Loucy (cell line): ENCODE results near the gene TUBB4B.
"Not testable (repeated sequence)": the region's sequence is repeated elsewhere in the genome, so short reads cannot be mapped to it uniquely, and the experiment has no call there.

Source experiments
- H2AFZ ChIP-seq: fragments of 200-600 bp; sonication (generic); 2 replicates; pipeline ENCODE4 v1.6.0; 2016; ENCODE audit warnings: antibody characterized with exemption, mild to moderate bottlenecking, low read length, moderate library complexity
- H3F3A ChIP-seq: fragments of 200-600 bp; 2 replicates; pipeline ENCODE4 v1.6.0; 2016; ENCODE audit warnings: antibody characterized with exemption, low read depth, mild to moderate bottlenecking
- H3K27me3 ChIP-seq: fragments of 200-600 bp; sonication (generic); 2 replicates; pipeline ENCODE4 v1.6.1; 2014; ENCODE audit warnings: low read length, mild to moderate bottlenecking; ENCODE audit not compliant: insufficient read depth, poor library complexity, severe bottlenecking
- H3K36me3 ChIP-seq: fragments of 200-600 bp; sonication (generic); 2 replicates; pipeline ENCODE4 v1.6.1; 2016; ENCODE audit warnings: low read length; ENCODE audit not compliant: insufficient read depth
- H3K4me1 ChIP-seq: fragments of 200-600 bp; sonication (generic); 2 replicates; pipeline ENCODE4 v1.5.1; 2014; ENCODE audit warnings: low read length, mild to moderate bottlenecking; ENCODE audit not compliant: insufficient read depth, poor library complexity, severe bottlenecking
- H3K4me2 ChIP-seq: fragments of 200-600 bp; sonication (generic); 2 replicates; pipeline ENCODE4 v1.6.0; 2014; ENCODE audit warnings: antibody characterized with exemption, low read length, low read depth, mild to moderate bottlenecking; ENCODE audit not compliant: poor library complexity, severe bottlenecking
- H3K4me3 ChIP-seq: fragments of 200-600 bp; sonication (generic); 2 replicates; pipeline ENCODE4 v1.5.1; 2014; ENCODE audit warnings: low read length, mild to moderate bottlenecking, mixed read lengths; ENCODE audit not compliant: poor library complexity, severe bottlenecking
- H3K79me2 ChIP-seq: fragments of 200-600 bp; sonication (generic); 2 replicates; pipeline ENCODE4 v1.6.1; 2014; ENCODE audit warnings: low read length; ENCODE audit not compliant: insufficient read depth
- H3K9ac ChIP-seq: fragments of 200-600 bp; sonication (generic); 2 replicates; pipeline ENCODE4 v1.6.0; 2014; ENCODE audit warnings: mild to moderate bottlenecking, low read depth, low read length, moderate library complexity; ENCODE audit not compliant: poor library complexity, severe bottlenecking
- H3K9me2 ChIP-seq: fragments of 200-600 bp; sonication (generic); replicated peaks from 2 replicates; pipeline ENCODE4 v1.6.1; 2016; ENCODE audit warnings: low read depth, low read length, mixed read lengths
- H3K9me3 ChIP-seq: fragments of 200-600 bp; sonication (generic); 2 replicates; pipeline ENCODE4 v1.6.1; 2014; ENCODE audit warnings: mild to moderate bottlenecking, antibody characterized with exemption, low read length, low read depth; ENCODE audit not compliant: insufficient read depth
- H4K20me1 ChIP-seq: fragments of 200-600 bp; sonication (generic); 2 replicates; pipeline ENCODE4 v1.6.0; 2014; ENCODE audit warnings: antibody characterized with exemption, low read length, mild to moderate bottlenecking; ENCODE audit not compliant: insufficient read depth, poor library complexity, severe bottlenecking
- CTCF ChIP-seq: fragments of 200-600 bp; sonication (generic); conservative IDR thresholded peaks from 2 replicates; pipeline ENCODE4 v1.5.1; 2014; ENCODE audit warnings: mild to moderate bottlenecking, antibody characterized with exemption, low read length
- EZH2phosphoT487 ChIP-seq: fragments of 200-600 bp; IDR thresholded peaks from 2 replicates; pipeline ENCODE4 v1.6.1; 2018; ENCODE audit warnings: antibody characterized with exemption, mild to moderate bottlenecking, moderate library complexity, borderline replicate concordance

TUBB4B gene

GRCh38 chr9:137240318-137240840, 708 bp upstream of the TUBB4B start:
- Histone ChIP-seq H3K27me3 (no peaks in the 10 kb centered on the region), H4K20me1 (peaks cover 24% of the 10 kb centered on the region), H3K9me2 (no peaks in the 10 kb centered on the region), H3K4me2 (peak overlapping the region; percentile 75), H3K36me3 (peaks cover 21% of the 10 kb centered on the region; the same call in 1 of the 2 replicates), H3K9me3 (no peaks in the 10 kb centered on the region), H3K4me3 (peak overlapping the region; percentile 79), H3K79me2 (peaks cover 51% of the 10 kb centered on the region), H3K4me1 (peaks cover 40% of the 10 kb centered on the region), H3K9ac (peak overlapping the region; percentile 87), H2AFZ (peak overlapping the region; percentile 90), H3F3A (0 out of 2 replicates have a peak, but pooled peaks cover 6% of the 10 kb centered on the region)
- TF ChIP-seq EZH2phosphoT487 (no peak), CTCF (no peak; the same call in 1 of the 2 replicates)

DNA sequence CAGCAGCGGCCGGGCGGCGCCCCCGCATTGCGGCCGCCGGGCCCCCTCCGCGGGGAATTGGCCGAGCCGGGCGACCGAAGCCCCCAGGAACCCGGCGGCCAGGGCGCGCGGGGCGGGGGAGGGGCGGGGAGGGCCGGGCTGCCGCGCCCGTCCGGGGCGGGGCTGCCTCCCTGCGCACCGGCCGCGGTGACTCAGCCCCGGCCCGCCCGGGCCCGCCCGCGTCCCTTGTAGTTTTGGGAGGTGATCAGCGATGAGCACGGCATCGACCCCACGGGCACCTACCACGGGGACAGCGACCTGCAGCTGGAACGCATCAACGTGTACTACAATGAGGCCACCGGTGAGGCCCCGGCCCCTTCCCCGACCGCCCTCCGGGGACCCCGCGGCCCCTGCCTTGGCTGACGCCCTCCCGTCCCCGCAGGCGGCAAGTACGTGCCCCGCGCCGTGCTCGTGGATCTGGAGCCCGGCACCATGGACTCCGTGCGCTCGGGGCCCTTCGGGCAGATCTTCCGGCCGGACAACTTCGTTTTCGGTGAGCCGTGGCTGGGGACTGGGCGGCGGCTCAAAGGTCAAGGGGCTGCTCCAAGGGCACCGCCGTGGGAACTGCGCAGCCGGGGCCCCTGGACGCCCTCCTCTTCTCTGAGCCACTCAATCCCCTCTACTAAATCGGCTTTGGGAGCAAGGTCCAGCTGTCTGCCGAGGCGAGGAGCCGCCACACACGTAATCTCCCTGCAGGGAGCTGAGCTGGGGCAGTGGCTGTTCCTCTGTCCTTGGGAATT, 592 bp downstream of the TUBB4B start:
- Histone ChIP-seq H3K4me2 (peak overlapping the region; percentile 95), H3K4me1 (peaks cover 38% of the 10 kb centered on the region), H3K9me3 (no peaks in the 10 kb centered on the region), H3K4me3 (peak overlapping the region; percentile 94), H3F3A (0 out of 2 replicates have a peak, but pooled peaks cover 6% of the 10 kb centered on the region), H4K20me1 (peaks cover 24% of the 10 kb centered on the region), H2AFZ (no peak overlapping the region), H3K36me3 (peaks cover 21% of the 10 kb centered on the region; the same call in 1 of the 2 replicates), H3K9me2 (no peaks in the 10 kb centered on the region), H3K9ac (peak overlapping the region; percentile 96), H3K79me2 (peaks cover 51% of the 10 kb centered on the region), H3K27me3 (no peaks in the 10 kb centered on the region)
- no peak for TF ChIP-seq CTCF
- TF ChIP-seq EZH2phosphoT487: no peak

GRCh38 chr9:137242269-137243203, 1.4 kb downstream of the TUBB4B start:
- H3K4me3 ChIP-seq: peak overlapping the region; percentile 94
- no peak for TF ChIP-seq EZH2phosphoT487
- peaks cover 24% of the 10 kb centered on the region for H4K20me1 ChIP-seq
- H3K9ac ChIP-seq: peak overlapping the region; percentile 96
- H3K9me3 ChIP-seq: no peaks in the 10 kb centered on the region
- H3F3A ChIP-seq: 0 out of 2 replicates have a peak, but pooled peaks cover 6% of the 10 kb centered on the region
- H3K9me2 ChIP-seq: no peaks in the 10 kb centered on the region
- peaks cover 21% of the 10 kb centered on the region; the same call in 1 of the 2 replicates for H3K36me3 ChIP-seq
- H3K4me2 ChIP-seq: peak overlapping the region; percentile 95
- peaks cover 48% of the 10 kb centered on the region for H3K79me2 ChIP-seq
- H3K27me3 ChIP-seq: no peaks in the 10 kb centered on the region
- peaks cover 30% of the 10 kb centered on the region for H3K4me1 ChIP-seq
- no peak overlapping the region for H2AFZ ChIP-seq

GRCh38 chr9:137243266-137243625, 2.2 kb downstream of the TUBB4B start:
- H3K79me2 ChIP-seq: peaks cover 43% of the 10 kb centered on the region
- peak overlapping the region; percentile 96 for H3K9ac ChIP-seq
- H3K4me1 ChIP-seq: peaks cover 23% of the 10 kb centered on the region
- H3K36me3 ChIP-seq: peaks cover 21% of the 10 kb centered on the region; the same call in 1 of the 2 replicates
- peak overlapping the region; percentile 94 for H3K4me3 ChIP-seq
- peak overlapping the region; percentile 95 for H3K4me2 ChIP-seq
- not testable (repeated sequence) for H3F3A ChIP-seq, H2AFZ ChIP-seq, H3K27me3 ChIP-seq, H3K9me3 ChIP-seq, H3K9me2 ChIP-seq
- H4K20me1 ChIP-seq: peaks cover 24% of the 10 kb centered on the region
